Stimulated activated naive CD8-positive, alpha-beta T cell treated with anti-CD3 and anti-CD28 coated beads, Interleukin-15, Interleukin-2, amounts not matched to agents 100 ng/mL and 50 ng/mL, for 24 hours (primary cell): Measurements from ENCODE around the gene HS3ST4.

Source experiments
- H3K27ac Mint-ChIP-seq: one replicate; pipeline ENCODE4 v1.8.0; 2021; ENCODE audit warnings: mild to moderate bottlenecking, mixed read lengths
- H3K27me3 Mint-ChIP-seq: one replicate; pipeline ENCODE4 v1.8.0; 2021; ENCODE audit warnings: mixed read lengths
- H3K36me3 Mint-ChIP-seq: one replicate; pipeline ENCODE4 v1.8.0; 2021; ENCODE audit warnings: low read depth, mixed read lengths
- H3K4me1 Mint-ChIP-seq: one replicate; pipeline ENCODE4 v1.8.0; 2021; ENCODE audit warnings: low read depth, mixed read lengths
- H3K4me3 Mint-ChIP-seq: one replicate; pipeline ENCODE4 v1.8.0; 2021; ENCODE audit warnings: mild to moderate bottlenecking, mixed read lengths
- H3K9me3 Mint-ChIP-seq: one replicate; pipeline ENCODE4 v1.8.0; 2021; ENCODE audit warnings: mixed read lengths

The HS3ST4 gene

DNA sequence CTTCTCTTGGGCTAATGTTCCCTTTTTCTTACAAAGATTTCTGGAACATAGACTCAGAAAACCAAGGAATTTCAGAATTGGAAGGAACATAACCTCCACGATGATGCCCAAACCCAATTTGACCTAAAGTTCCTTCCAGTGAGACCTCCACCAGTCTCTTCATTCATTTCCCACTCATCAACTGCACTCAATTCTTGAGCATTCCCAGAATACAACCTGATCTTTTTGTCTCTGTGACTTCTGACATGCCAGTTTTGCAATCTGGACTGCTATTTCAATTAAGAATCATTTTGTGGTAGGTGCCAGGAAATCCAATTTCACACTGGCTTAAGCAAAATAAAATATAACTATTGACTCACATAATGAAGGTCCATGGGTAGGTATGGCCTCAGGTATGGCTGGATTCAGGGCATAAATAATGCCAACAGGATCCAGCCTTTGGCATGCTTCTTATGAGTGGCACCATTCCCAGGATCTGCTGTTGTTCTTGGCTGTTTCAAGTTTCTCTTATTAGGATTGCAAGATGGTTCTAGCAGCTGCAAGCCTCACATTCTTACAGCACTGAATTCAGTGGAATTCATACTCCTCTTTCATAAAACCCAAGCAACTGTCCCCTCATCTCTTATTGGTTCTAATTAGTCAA lies 184.3 kb downstream of the HS3ST4 start:
- H3K36me3 Mint-ChIP-seq, result no peaks in the 10 kb centered on the region
- H3K4me1 Mint-ChIP-seq, result no peaks in the 10 kb centered on the region
- H3K27me3 Mint-ChIP-seq, result peaks cover 13% of the 10 kb centered on the region
- H3K27ac Mint-ChIP-seq, result no peak overlapping the region
- no peaks in the 10 kb centered on the region for H3K9me3 Mint-ChIP-seq
- H3K4me3 Mint-ChIP-seq, result no peak overlapping the region

- Mint-ChIP-seq H3K27ac (no peak overlapping the region), H3K4me3 (no peak overlapping the region), H3K36me3 (no peaks in the 10 kb centered on the region), H3K4me1 (no peaks in the 10 kb centered on the region), H3K9me3 (no peaks in the 10 kb centered on the region), H3K27me3 (peaks cover 13% of the 10 kb centered on the region)
Measured at GRCh38 chr16:25877103-25877502, 185.3 kb downstream of the HS3ST4 start.

GRCh38 chr16:25886598-25886997 lies 194.8 kb downstream of the HS3ST4 start:
- no peak overlapping the region for H3K4me3 Mint-ChIP-seq
- H3K9me3 Mint-ChIP-seq, result peaks cover 20% of the 10 kb centered on the region
- H3K27me3 Mint-ChIP-seq, result peaks cover 7% of the 10 kb centered on the region

DNA sequence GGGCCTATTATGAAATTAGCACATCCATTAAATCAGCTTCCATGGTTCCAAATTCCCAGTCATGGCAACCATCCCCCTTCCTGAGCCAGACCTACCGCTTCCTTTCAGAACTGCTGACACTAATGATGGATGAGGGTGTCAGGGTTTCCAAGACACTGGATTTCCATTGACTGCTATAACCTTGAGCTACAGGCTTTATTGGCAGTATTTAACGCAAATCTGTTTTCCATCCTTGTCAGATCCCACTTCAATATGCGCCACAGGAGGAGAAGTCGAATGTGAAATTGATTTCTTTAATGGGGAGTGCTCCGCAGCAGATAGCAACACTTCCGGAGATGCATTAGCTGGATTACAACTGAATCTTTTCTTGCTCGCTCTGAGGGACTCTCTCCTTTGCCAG lies 197.1 kb downstream of the HS3ST4 start:
- Mint-ChIP-seq H3K36me3 (no peaks in the 10 kb centered on the region), H3K27ac (no peak overlapping the region), H3K9me3 (peaks cover 20% of the 10 kb centered on the region), H3K4me3 (no peak overlapping the region), H3K27me3 (peaks cover 13% of the 10 kb centered on the region), H3K4me1 (no peaks in the 10 kb centered on the region)

More at GRCh38 chr16:25886598-25886997, 194.8 kb downstream of the HS3ST4 start:
- Mint-ChIP-seq H3K36me3 (no peaks in the 10 kb centered on the region), H3K4me1 (no peaks in the 10 kb centered on the region), H3K27ac (no peak overlapping the region)

DNA sequence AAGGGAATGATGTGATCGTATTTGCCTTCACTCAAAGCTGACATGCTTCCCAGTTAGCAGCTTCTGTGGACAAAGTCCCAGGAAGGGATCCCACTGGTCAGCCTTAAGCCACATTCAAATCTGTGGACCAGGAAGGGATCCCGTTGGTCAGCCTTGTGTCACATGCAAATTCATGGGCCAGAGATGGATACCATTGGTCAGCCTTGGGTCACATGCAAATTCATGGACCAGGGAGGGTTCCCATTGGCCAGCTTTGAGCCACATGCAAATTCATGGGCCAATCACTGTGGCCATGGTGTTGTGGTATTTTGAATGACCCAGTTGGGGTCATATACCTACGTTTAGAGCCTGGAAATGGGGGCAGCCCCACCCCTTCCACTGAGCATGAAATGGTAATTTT lies 201.6 kb downstream of the HS3ST4 start:
- H3K4me1 Mint-ChIP-seq, result no peaks in the 10 kb centered on the region
- H3K36me3 Mint-ChIP-seq, result no peaks in the 10 kb centered on the region
- H3K27ac Mint-ChIP-seq, result no peak overlapping the region
- H3K4me3 Mint-ChIP-seq, result no peak overlapping the region
- H3K9me3 Mint-ChIP-seq, result peaks cover 19% of the 10 kb centered on the region
- peaks cover 39% of the 10 kb centered on the region for H3K27me3 Mint-ChIP-seq

DNA sequence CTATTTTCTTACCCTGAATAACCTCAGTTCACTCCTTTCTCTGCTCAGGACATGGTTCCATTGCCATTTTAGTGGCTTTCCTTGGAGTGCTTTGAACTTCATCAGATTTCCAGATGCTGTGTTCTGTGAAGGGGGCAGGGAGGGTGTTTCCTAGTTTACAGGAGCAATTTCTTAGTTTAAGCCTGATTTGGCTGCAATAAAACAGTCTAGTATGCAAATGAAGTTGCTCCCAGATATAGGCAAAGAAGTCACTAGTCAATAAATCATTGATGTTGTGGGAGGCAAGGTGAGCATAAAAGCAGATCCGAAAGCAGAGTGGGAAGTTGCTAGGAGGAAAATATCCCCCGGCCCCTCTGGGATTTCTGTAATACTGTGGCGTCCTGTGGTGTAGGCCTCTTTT lies 202.3 kb downstream of the HS3ST4 start:
- no peaks in the 10 kb centered on the region for H3K4me1 Mint-ChIP-seq
- H3K9me3 Mint-ChIP-seq, result peaks cover 17% of the 10 kb centered on the region
- H3K4me3 Mint-ChIP-seq, result no peak overlapping the region
- peaks cover 42% of the 10 kb centered on the region for H3K27me3 Mint-ChIP-seq
- no peaks in the 10 kb centered on the region for H3K36me3 Mint-ChIP-seq
- H3K27ac Mint-ChIP-seq, result no peak overlapping the region

DNA sequence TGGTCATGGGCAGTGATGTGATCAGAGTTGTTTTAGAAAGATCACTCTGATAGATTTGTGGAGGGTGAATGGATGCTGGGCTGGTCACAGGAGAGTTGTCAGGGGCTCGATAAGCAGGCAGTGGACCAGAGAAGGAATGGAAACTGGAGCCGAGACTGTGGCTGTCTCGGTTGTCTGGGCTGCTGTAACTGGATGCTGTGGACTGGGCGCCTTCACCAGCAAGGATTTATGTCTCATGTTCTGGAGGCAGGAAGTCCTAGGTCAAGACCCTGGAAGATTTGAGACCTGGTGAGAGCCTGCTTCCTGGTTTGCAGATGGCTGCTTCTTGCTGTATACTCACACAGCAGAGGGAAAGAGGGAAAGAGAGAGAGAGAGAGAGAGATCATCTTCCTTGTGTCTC lies 203.6 kb downstream of the HS3ST4 start:
- peaks cover 7% of the 10 kb centered on the region for H3K9me3 Mint-ChIP-seq
- H3K36me3 Mint-ChIP-seq, result no peaks in the 10 kb centered on the region
- no peak overlapping the region for H3K27ac Mint-ChIP-seq
- H3K4me3 Mint-ChIP-seq, result no peak overlapping the region
- peaks cover 48% of the 10 kb centered on the region for H3K27me3 Mint-ChIP-seq
- no peaks in the 10 kb centered on the region for H3K4me1 Mint-ChIP-seq

DNA sequence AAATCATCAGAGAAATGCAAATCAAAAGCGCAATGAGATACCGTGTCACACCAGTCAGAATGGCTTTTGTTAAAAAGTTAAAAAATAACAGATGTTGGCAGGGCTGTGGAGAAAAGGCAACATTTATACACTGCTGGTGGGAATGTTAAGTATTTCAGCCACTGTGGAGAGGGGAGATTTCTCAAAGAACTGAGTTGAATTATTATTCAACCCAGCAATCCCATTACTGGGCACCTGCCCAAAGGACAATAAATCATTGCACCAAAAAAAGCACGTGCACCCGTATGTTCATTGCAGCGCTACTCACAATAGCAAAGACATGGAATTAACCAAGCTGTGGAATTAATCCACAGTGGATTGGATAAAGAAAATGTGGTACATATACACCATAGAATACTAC lies 204.7 kb downstream of the HS3ST4 start:
- Mint-ChIP-seq H3K4me3 (no peak overlapping the region), H3K27me3 (peaks cover 44% of the 10 kb centered on the region), H3K4me1 (no peaks in the 10 kb centered on the region), H3K36me3 (no peaks in the 10 kb centered on the region), H3K9me3 (no peaks in the 10 kb centered on the region), H3K27ac (no peak overlapping the region)

- H3K9me3 Mint-ChIP-seq, result no peaks in the 10 kb centered on the region
- H3K27ac Mint-ChIP-seq, result no peak overlapping the region
- H3K4me1 Mint-ChIP-seq, result no peaks in the 10 kb centered on the region
- H3K27me3 Mint-ChIP-seq, result peaks cover 44% of the 10 kb centered on the region
- H3K4me3 Mint-ChIP-seq, result no peak overlapping the region
- H3K36me3 Mint-ChIP-seq, result no peaks in the 10 kb centered on the region
Measured at GRCh38 chr16:25897702-25898101, 205.9 kb downstream of the HS3ST4 start.

DNA sequence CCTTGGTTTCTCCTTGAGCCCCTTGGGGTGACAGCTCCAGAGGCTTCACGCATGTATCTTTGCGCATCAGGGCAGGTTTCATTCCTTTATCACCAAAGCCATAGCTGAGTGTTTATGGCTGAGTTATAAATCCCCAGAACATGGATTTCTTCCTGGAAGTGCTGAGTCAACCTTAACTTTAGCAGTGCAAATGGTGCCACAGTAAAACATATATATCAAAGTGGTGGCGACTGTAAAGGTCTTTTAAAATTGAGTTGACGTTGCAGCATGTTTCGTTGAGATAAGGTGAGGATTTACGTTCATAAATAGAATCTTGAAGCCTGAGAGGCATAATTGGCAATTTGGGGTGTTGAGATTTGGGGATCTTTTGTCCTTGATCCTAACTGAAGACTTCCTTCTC lies 214.1 kb downstream of the HS3ST4 start:
- no peaks in the 10 kb centered on the region for H3K27me3 Mint-ChIP-seq
- H3K36me3 Mint-ChIP-seq, result no peaks in the 10 kb centered on the region
- no peaks in the 10 kb centered on the region for H3K4me1 Mint-ChIP-seq
- H3K9me3 Mint-ChIP-seq, result no peaks in the 10 kb centered on the region
- H3K4me3 Mint-ChIP-seq, result no peak overlapping the region
- H3K27ac Mint-ChIP-seq, result no peak overlapping the region

- no peak overlapping the region for H3K27ac Mint-ChIP-seq
Measured at GRCh38 chr16:25910971-25911370, 219.2 kb downstream of the HS3ST4 start.

GRCh38 chr16:25912321-25912720 lies 220.6 kb downstream of the HS3ST4 start:
- H3K9me3 Mint-ChIP-seq, result no peaks in the 10 kb centered on the region
- no peaks in the 10 kb centered on the region for H3K36me3 Mint-ChIP-seq
- no peak overlapping the region for H3K27ac Mint-ChIP-seq
- no peaks in the 10 kb centered on the region for H3K4me1 Mint-ChIP-seq
- no peaks in the 10 kb centered on the region for H3K27me3 Mint-ChIP-seq
- H3K4me3 Mint-ChIP-seq, result no peak overlapping the region

More at GRCh38 chr16:25910971-25911370, 219.2 kb downstream of the HS3ST4 start:
- Mint-ChIP-seq H3K27me3 (no peaks in the 10 kb centered on the region), H3K4me3 (no peak overlapping the region), H3K36me3 (no peaks in the 10 kb centered on the region), H3K9me3 (no peaks in the 10 kb centered on the region), H3K4me1 (no peaks in the 10 kb centered on the region)

- H3K36me3 Mint-ChIP-seq, result no peaks in the 10 kb centered on the region
- no peak overlapping the region for H3K4me3 Mint-ChIP-seq
- no peaks in the 10 kb centered on the region for H3K9me3 Mint-ChIP-seq
- no peaks in the 10 kb centered on the region for H3K4me1 Mint-ChIP-seq
- no peak overlapping the region for H3K27ac Mint-ChIP-seq
- H3K27me3 Mint-ChIP-seq, result no peaks in the 10 kb centered on the region
Measured at GRCh38 chr16:25914357-25914962, 222.7 kb downstream of the HS3ST4 start.

GRCh38 chr16:25916037-25916436 lies 224.3 kb downstream of the HS3ST4 start:
- Mint-ChIP-seq H3K36me3 (no peaks in the 10 kb centered on the region), H3K4me3 (no peak overlapping the region), H3K27ac (no peak overlapping the region), H3K4me1 (no peaks in the 10 kb centered on the region), H3K9me3 (peaks cover 4% of the 10 kb centered on the region), H3K27me3 (no peaks in the 10 kb centered on the region)

GRCh38 chr16:25922438-25922837 lies 230.7 kb downstream of the HS3ST4 start:
- H3K36me3 Mint-ChIP-seq, result no peaks in the 10 kb centered on the region
- no peaks in the 10 kb centered on the region for H3K4me1 Mint-ChIP-seq
- no peak overlapping the region for H3K27ac Mint-ChIP-seq
- H3K4me3 Mint-ChIP-seq, result no peak overlapping the region
- H3K9me3 Mint-ChIP-seq, result peaks cover 4% of the 10 kb centered on the region
- peaks cover 12% of the 10 kb centered on the region for H3K27me3 Mint-ChIP-seq

GRCh38 chr16:25925421-25925820 lies 233.7 kb downstream of the HS3ST4 start:
- no peak overlapping the region for H3K27ac Mint-ChIP-seq
- H3K27me3 Mint-ChIP-seq, result peaks cover 15% of the 10 kb centered on the region
- H3K36me3 Mint-ChIP-seq, result no peaks in the 10 kb centered on the region
- no peaks in the 10 kb centered on the region for H3K4me1 Mint-ChIP-seq
- no peak overlapping the region for H3K4me3 Mint-ChIP-seq
- peaks cover 15% of the 10 kb centered on the region for H3K9me3 Mint-ChIP-seq
